Right atrium auricular region (tissue), 2 donors: ENCODE results near the gene GSE1. TPM values are rescaled to one million over a fixed set of nuclear protein-coding genes. Genes with fewer than 3 reads are reported as not detected.

Experiments used
- DNase-seq: peaks from one replicate; pipeline ENCODE4 v3.0.0-alpha.2; 2019; ENCODE audit warnings: low spot score
- H3K27ac ChIP-seq, 2 donors: fragments of 200-600 bp; sonication (generic); 1 replicate in 1 of 2; 2 replicates in 1 of 2; pipeline ENCODE4 v1.5.1; 2016 to 2019
- H3K27me3 ChIP-seq, 2 donors: fragments of 200-600 bp; sonication (generic); one replicate each; pipeline versions ENCODE4 v1.5.1 to v1.6.0; 2017 to 2019
- H3K36me3 ChIP-seq: fragments of 200-600 bp; sonication (generic); one replicate; pipeline ENCODE4 v1.5.1; 2016
- H3K4me1 ChIP-seq, 2 donors: fragments of 200-600 bp; sonication (generic); one replicate each; pipeline versions ENCODE4 v1.5.1 to v1.6.0; 2017 to 2019
- H3K4me3 ChIP-seq, 2 donors: fragments of 200-600 bp; sonication (generic); 1 replicate in 1 of 2; 2 replicates in 1 of 2; pipeline ENCODE4 v1.5.1; 2017 to 2019; ENCODE audit warnings: mild to moderate bottlenecking in 1 of 2, moderate library complexity in 1 of 2
- H3K9me3 ChIP-seq, 2 donors: fragments of 200-600 bp; sonication (generic); one replicate each; pipeline ENCODE4 v1.5.1; 2019
- CTCF ChIP-seq, 2 donors: fragments of 200-600 bp; sonication (generic); IDR thresholded peaks; one replicate each; pipeline ENCODE4 v1.5.1; 2019; ENCODE audit warnings: antibody characterized with exemption in 2 of 2
- total RNA-seq, 2 donors: library from RNA; depleted of rRNA; stranded (reverse); fragments of >200 nt; gene quantifications; one replicate each; pipeline ENCODE4 v1.1.0, GENCODE V29; 2016

The GSE1 gene
- total RNA-seq, 2 donors from 2014 or later, result 37.1 to 55.7 TPM

GRCh38 chr16:85582229-85582991 is 30.7 kb upstream of the GSE1 start:
- Histone ChIP-seq H3K9me3 (no peaks in the 10 kb centered on the region), H3K27me3 (no peaks in the 10 kb centered on the region), H3K27ac (no peak overlapping the region), H3K4me3 (no peak overlapping the region), H3K36me3 (no peaks in the 10 kb centered on the region), H3K4me1 (peaks cover 0 to 44% of the 10 kb centered on the region in 2 donors)
- DNase-seq, result no peak
- TF ChIP-seq CTCF (IDR thresholded peaks at IDR 0.05), result no peak

- DNase-seq, result no peak
- no peak for TF ChIP-seq CTCF (IDR thresholded peaks at IDR 0.05)
- Histone ChIP-seq H3K36me3 (no peaks in the 10 kb centered on the region), H3K27me3 (no peaks in the 10 kb centered on the region), H3K4me3 (no peak overlapping the region), H3K9me3 (no peaks in the 10 kb centered on the region), H3K4me1 (peaks cover 0 to 56% of the 10 kb centered on the region in 2 donors), H3K27ac (no peak overlapping the region)
These were observed 29.5 kb upstream of the GSE1 start for GRCh38 chr16:85583491-85584181.

- H3K4me1 ChIP-seq, result peaks cover 0 to 62% of the 10 kb centered on the region in 2 donors
- TF ChIP-seq CTCF (IDR thresholded peaks at IDR 0.05), result no peak
- no peak overlapping the region for H3K4me3 ChIP-seq
- H3K27ac ChIP-seq, result no peak overlapping the region
- H3K27me3 ChIP-seq, result no peaks in the 10 kb centered on the region
- no peak for DNase-seq
- no peaks in the 10 kb centered on the region for H3K36me3 ChIP-seq
- H3K9me3 ChIP-seq, result no peaks in the 10 kb centered on the region
These were observed 28.9 kb upstream of the GSE1 start for GRCh38 chr16:85584267-85584666.

GRCh38 chr16:85584819-85585282 is 28.3 kb upstream of the GSE1 start:
- Histone ChIP-seq H3K27ac (no peak overlapping the region), H3K36me3 (no peaks in the 10 kb centered on the region), H3K4me1 (peaks cover 0 to 58% of the 10 kb centered on the region in 2 donors), H3K27me3 (no peaks in the 10 kb centered on the region), H3K4me3 (no peak overlapping the region), H3K9me3 (no peaks in the 10 kb centered on the region)
- no peak for DNase-seq
- no peak for TF ChIP-seq CTCF (IDR thresholded peaks at IDR 0.05)

- no peaks in the 10 kb centered on the region for H3K27me3 ChIP-seq
- DNase-seq, result no peak
- no peaks in the 10 kb centered on the region for H3K9me3 ChIP-seq
- H3K4me1 ChIP-seq, result peaks cover 0 to 54% of the 10 kb centered on the region in 2 donors
- H3K36me3 ChIP-seq, result no peaks in the 10 kb centered on the region
- no peak overlapping the region for H3K4me3 ChIP-seq
- no peak for TF ChIP-seq CTCF (IDR thresholded peaks at IDR 0.05)
- H3K27ac ChIP-seq, result no peak overlapping the region
These were observed 27.4 kb upstream of the GSE1 start for GRCh38 chr16:85585711-85586110.
